Measurements from ENCODE around the gene TIMM22.

TIMM22 gene

GRCh38 chr17:1030684-1031532 lies 34.0 kb downstream of the TIMM22 start:
- no peak for TF ChIP-seq CTCF (IDR thresholded peaks at IDR 0.05; ENCODE audit: low read depth, low read length, poor library complexity, severe bottlenecking)
- TF ChIP-seq EZH2phosphoT487 (IDR thresholded peaks at IDR 0.05; ENCODE audit: borderline replicate concordance, low read length) = no peak
- Histone ChIP-seq H3K27ac (ENCODE audit: low read depth, low read length) (no peak overlapping the region), H3F3A (ENCODE audit: control insufficient read depth, insufficient read depth) (no peaks in the 10 kb centered on the region), H3K4me1 (ENCODE audit: control insufficient read depth, low read length) (no peaks in the 10 kb centered on the region), H3K4me3 (ENCODE audit: low read length) (no peak overlapping the region), H3K79me2 (ENCODE audit: control insufficient read depth, low read length) (0 out of 2 replicates have a peak, but pooled peaks cover 5% of the 10 kb centered on the region), H3K9me3 (ENCODE audit: control insufficient read depth, insufficient read depth, low read length) (no peaks in the 10 kb centered on the region; the same call in 1 of the 2 replicates), H3K36me3 (ENCODE audit: control insufficient read depth, low read length) (peaks cover 38% of the 10 kb centered on the region), H3K9me2 (replicated peaks; ENCODE audit: control insufficient read depth, low read length) (no peaks in the 10 kb centered on the region), H3K4me2 (ENCODE audit: low read length) (no peak overlapping the region), H4K20me1 (ENCODE audit: control insufficient read depth, insufficient read depth, low read depth, low read length) (0 out of 2 replicates have a peak, but pooled peaks cover 3% of the 10 kb centered on the region), H3K27me3 (ENCODE audit: control insufficient read depth, low read length) (no peaks in the 10 kb centered on the region)

DNA sequence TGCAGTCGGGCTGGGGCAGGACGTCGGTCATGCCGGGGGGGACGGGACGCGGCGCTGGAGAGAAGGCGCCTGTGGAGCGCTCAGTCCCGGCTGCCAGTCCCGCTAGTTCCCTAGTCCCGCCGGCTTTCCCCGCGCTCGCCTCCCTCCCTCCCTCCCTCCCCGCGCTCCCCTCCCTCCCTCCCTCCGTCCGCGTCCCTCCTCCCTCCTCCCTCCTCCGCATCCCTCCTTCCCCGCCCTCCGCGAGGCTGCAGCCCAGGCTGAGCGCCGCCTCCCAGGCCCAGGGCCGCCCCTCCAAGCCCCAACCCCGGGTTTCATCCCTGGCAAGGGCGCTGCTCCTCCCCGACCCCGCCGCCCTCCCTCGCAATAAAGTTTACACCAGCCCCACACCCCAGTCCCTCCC lies 34.8 kb downstream of the TIMM22 start:
- H3K4me2 ChIP-seq (ENCODE audit: low read length) = no peak overlapping the region
- H3K27me3 ChIP-seq (ENCODE audit: control insufficient read depth, low read length) = no peaks in the 10 kb centered on the region
- peaks cover 3% of the 10 kb centered on the region; the same call in 1 of the 2 replicates for H3K9me3 ChIP-seq (ENCODE audit: control insufficient read depth, insufficient read depth, low read length)
- H3K4me1 ChIP-seq (ENCODE audit: control insufficient read depth, low read length) = no peaks in the 10 kb centered on the region
- peaks cover 35% of the 10 kb centered on the region for H3K36me3 ChIP-seq (ENCODE audit: control insufficient read depth, low read length)
- 0 out of 2 replicates have a peak, but pooled peaks cover 5% of the 10 kb centered on the region for H3K79me2 ChIP-seq (ENCODE audit: control insufficient read depth, low read length)
- no peak overlapping the region for H3K4me3 ChIP-seq (ENCODE audit: low read length)
- H4K20me1 ChIP-seq (ENCODE audit: control insufficient read depth, insufficient read depth, low read depth, low read length) = 0 out of 2 replicates have a peak, but pooled peaks cover 3% of the 10 kb centered on the region
- H3F3A ChIP-seq (ENCODE audit: control insufficient read depth, insufficient read depth) = 0 out of 2 replicates have a peak, but pooled peaks cover 2% of the 10 kb centered on the region
- H3K27ac ChIP-seq (ENCODE audit: low read depth, low read length) = no peak overlapping the region
- H3K9me2 ChIP-seq (replicated peaks; ENCODE audit: control insufficient read depth, low read length) = no peaks in the 10 kb centered on the region
- TF ChIP-seq CTCF (IDR thresholded peaks at IDR 0.05; ENCODE audit: low read depth, low read length, poor library complexity, severe bottlenecking) (no peak), EZH2phosphoT487 (IDR thresholded peaks at IDR 0.05; ENCODE audit: borderline replicate concordance, low read length) (no peak)

DNA sequence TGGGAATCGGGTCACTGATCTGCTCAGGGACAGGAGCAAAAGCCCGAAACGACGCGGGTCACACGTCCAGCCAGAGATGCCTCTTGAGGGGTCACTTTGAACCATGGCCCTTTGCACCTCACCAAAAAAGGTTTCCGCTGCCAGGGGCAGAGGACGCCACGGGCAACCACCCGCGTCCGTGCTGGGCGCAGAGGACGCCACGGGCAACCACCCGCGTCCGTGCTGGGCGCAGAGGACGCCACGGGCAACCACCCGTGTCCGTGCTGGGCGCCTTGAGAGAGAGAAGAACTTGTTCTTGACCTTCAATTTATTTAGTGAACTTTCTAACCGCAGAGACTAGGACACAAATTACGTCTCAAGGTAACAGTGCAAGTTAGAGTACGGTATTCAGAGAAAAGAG lies 35.5 kb downstream of the TIMM22 start:
- no peak overlapping the region for H3K4me2 ChIP-seq (ENCODE audit: low read length)

More for the DNA sequence above, 35.5 kb downstream of the TIMM22 start:
- Histone ChIP-seq H3K4me1 (ENCODE audit: control insufficient read depth, low read length) (no peaks in the 10 kb centered on the region), H3K9me3 (ENCODE audit: control insufficient read depth, insufficient read depth, low read length) (peaks cover 10% of the 10 kb centered on the region; the same call in 1 of the 2 replicates), H3K27ac (ENCODE audit: low read depth, low read length) (no peak overlapping the region), H3K27me3 (ENCODE audit: control insufficient read depth, low read length) (no peaks in the 10 kb centered on the region), H3F3A (ENCODE audit: control insufficient read depth, insufficient read depth) (0 out of 2 replicates have a peak, but pooled peaks cover 2% of the 10 kb centered on the region), H3K4me3 (ENCODE audit: low read length) (no peak overlapping the region), H3K36me3 (ENCODE audit: control insufficient read depth, low read length) (peaks cover 41% of the 10 kb centered on the region), H4K20me1 (ENCODE audit: control insufficient read depth, insufficient read depth, low read depth, low read length) (0 out of 2 replicates have a peak, but pooled peaks cover 3% of the 10 kb centered on the region), H3K79me2 (ENCODE audit: control insufficient read depth, low read length) (0 out of 2 replicates have a peak, but pooled peaks cover 5% of the 10 kb centered on the region), H3K9me2 (replicated peaks; ENCODE audit: control insufficient read depth, low read length) (no peaks in the 10 kb centered on the region)
- TF ChIP-seq CTCF (IDR thresholded peaks at IDR 0.05; ENCODE audit: low read depth, low read length, poor library complexity, severe bottlenecking) (no peak), EZH2phosphoT487 (IDR thresholded peaks at IDR 0.05; ENCODE audit: borderline replicate concordance, low read length) (no peak)
